ENCODE measurements around the gene TP53RK.

TP53RK gene

GRCh38 chr20:46720019-46720418, 30.8 kb upstream of the TP53RK start:
- Histone ChIP-seq H3K4me2 (no peak overlapping the region), H3K4me1 (no peaks in the 10 kb centered on the region), H3K9ac (no peak overlapping the region), H3K4me3 (no peak overlapping the region), H3K27ac (no peak overlapping the region), H3K36me3 (no peaks in the 10 kb centered on the region), H4K20me1 (no peaks in the 10 kb centered on the region), H3K9me3 (peaks cover 24% of the 10 kb centered on the region), H3K27me3 (no peaks in the 10 kb centered on the region)
- no peak for TF ChIP-seq Cebpa-rat (IDR thresholded peaks at IDR 0.05)

- H3K27ac ChIP-seq, result no peak overlapping the region
- no peaks in the 10 kb centered on the region for H3K4me1 ChIP-seq
- peaks cover 16% of the 10 kb centered on the region for H3K9me3 ChIP-seq
- H3K36me3 ChIP-seq, result no peaks in the 10 kb centered on the region
- no peaks in the 10 kb centered on the region for H3K27me3 ChIP-seq
- no peak for TF ChIP-seq Cebpa-rat (IDR thresholded peaks at IDR 0.05)
- H3K4me3 ChIP-seq, result no peak overlapping the region
- H3K9ac ChIP-seq, result no peak overlapping the region
- H4K20me1 ChIP-seq, result no peaks in the 10 kb centered on the region
- no peak overlapping the region for H3K4me2 ChIP-seq
These were observed 28.7 kb upstream of the TP53RK start for GRCh38 chr20:46717818-46718541.

GRCh38 chr20:46715292-46715756, 26.1 kb upstream of the TP53RK start:
- Histone ChIP-seq H3K4me3 (no peak overlapping the region), H3K9ac (no peak overlapping the region), H3K27me3 (peaks cover 12% of the 10 kb centered on the region), H3K27ac (no peak overlapping the region), H4K20me1 (no peaks in the 10 kb centered on the region), H3K9me3 (0 out of 2 replicates have a peak, but pooled peaks cover 2% of the 10 kb centered on the region), H3K36me3 (no peaks in the 10 kb centered on the region), H3K4me1 (peaks cover 6% of the 10 kb centered on the region), H3K4me2 (no peak overlapping the region)
- TF ChIP-seq Cebpa-rat (IDR thresholded peaks at IDR 0.05), result no peak

- no peak overlapping the region for H3K27ac ChIP-seq
- no peak overlapping the region for H3K9ac ChIP-seq
- H3K4me1 ChIP-seq, result peaks cover 18% of the 10 kb centered on the region
- no peaks in the 10 kb centered on the region for H3K36me3 ChIP-seq
- peaks cover 24% of the 10 kb centered on the region for H3K27me3 ChIP-seq
- no peak overlapping the region for H3K4me2 ChIP-seq
- no peaks in the 10 kb centered on the region for H4K20me1 ChIP-seq
- TF ChIP-seq Cebpa-rat (IDR thresholded peaks at IDR 0.05), result no peak
- H3K4me3 ChIP-seq, result no peak overlapping the region
- no peaks in the 10 kb centered on the region for H3K9me3 ChIP-seq
These were observed 25.0 kb upstream of the TP53RK start for GRCh38 chr20:46713957-46714834.

- H3K4me2 ChIP-seq, result no peak overlapping the region
- no peak for TF ChIP-seq Cebpa-rat (IDR thresholded peaks at IDR 0.05)
- no peaks in the 10 kb centered on the region for H3K36me3 ChIP-seq
- H3K27me3 ChIP-seq, result peaks cover 36% of the 10 kb centered on the region
- no peak overlapping the region for H3K9ac ChIP-seq
- H3K4me1 ChIP-seq, result peaks cover 19% of the 10 kb centered on the region
- H4K20me1 ChIP-seq, result no peaks in the 10 kb centered on the region
- peaks cover 8% of the 10 kb centered on the region for H3K9me3 ChIP-seq
- no peak overlapping the region for H3K4me3 ChIP-seq
- no peak overlapping the region for H3K27ac ChIP-seq
These were observed 22.9 kb upstream of the TP53RK start for GRCh38 chr20:46712056-46712636.

- H3K27me3 ChIP-seq, result peaks cover 36% of the 10 kb centered on the region
- H3K4me3 ChIP-seq, result peak overlapping the region; percentile 72
- peak overlapping the region; percentile 80 for H3K9ac ChIP-seq
- peaks cover 23% of the 10 kb centered on the region for H3K9me3 ChIP-seq
- no peaks in the 10 kb centered on the region for H4K20me1 ChIP-seq
- no peak for TF ChIP-seq Cebpa-rat (IDR thresholded peaks at IDR 0.05)
- H3K4me2 ChIP-seq, result peak overlapping the region; percentile 89
- H3K4me1 ChIP-seq, result peaks cover 19% of the 10 kb centered on the region
- H3K27ac ChIP-seq, result peak overlapping the region; percentile 74
- H3K36me3 ChIP-seq, result no peaks in the 10 kb centered on the region
These were observed 21.1 kb upstream of the TP53RK start for GRCh38 chr20:46710153-46710913.

GRCh38 chr20:46709459-46710152, 20.4 kb upstream of the TP53RK start, which contains the start of gene SLC2A10:
Gene SLC2A10 (plus strand): TSS chr20:46709649. CDS start chr20:46709737, 88 bp downstream.
- Histone ChIP-seq H3K9ac (peak within 1 kb of the TSS; percentile 80), H3K27ac (peak within 1 kb of the TSS; percentile 74), H3K27me3 (peaks cover 36% of the 10 kb centered on the region), H3K4me3 (peak within 1 kb of the TSS; percentile 72), H3K4me1 (peaks cover 19% of the 10 kb centered on the region), H3K36me3 (no peaks in the 10 kb centered on the region), H3K4me2 (peak within 1 kb of the TSS; percentile 89), H4K20me1 (no peaks in the 10 kb centered on the region), H3K9me3 (peaks cover 23% of the 10 kb centered on the region)
- no peak for TF ChIP-seq Cebpa-rat (IDR thresholded peaks at IDR 0.05)

- Histone ChIP-seq H3K27ac (peak overlapping the region; percentile 74), H3K27me3 (peaks cover 36% of the 10 kb centered on the region), H3K4me3 (peak overlapping the region; percentile 72), H3K4me1 (peaks cover 19% of the 10 kb centered on the region), H4K20me1 (no peaks in the 10 kb centered on the region), H3K9me3 (peaks cover 23% of the 10 kb centered on the region), H3K36me3 (no peaks in the 10 kb centered on the region), H3K9ac (peak overlapping the region; percentile 80; the same call in 1 of the 2 replicates), H3K4me2 (peak overlapping the region; percentile 89)
- TF ChIP-seq Cebpa-rat (IDR thresholded peaks at IDR 0.05), result no peak
These were observed 19.8 kb upstream of the TP53RK start for GRCh38 chr20:46709055-46709458.

Data from BLaER1 (cell line).